ENCODE results near the gene MSANTD3.
"Not testable (repeated sequence)": the region's sequence is repeated elsewhere in the genome, so short reads cannot be mapped to it uniquely, and the experiment has no call there.

Gene MSANTD3

GRCh38 chr9:100411472-100412283 is 15.3 kb upstream of the MSANTD3 start:
- no peak overlapping the region for H3K9ac ChIP-seq (ENCODE audit: low read length)
- no peak overlapping the region for H3K27ac ChIP-seq (ENCODE audit: low read depth, low read length)
- H3K36me3 ChIP-seq (ENCODE audit: control insufficient read depth, insufficient read depth, low read length), result no peaks in the 10 kb centered on the region
- peaks cover 3% of the 10 kb centered on the region for H3K4me1 ChIP-seq (ENCODE audit: control insufficient read depth, insufficient read depth, low read length)
- H3K27me3 ChIP-seq (ENCODE audit: control insufficient read depth, insufficient read depth, low read length), result no peaks in the 10 kb centered on the region
- H3K4me3 ChIP-seq (ENCODE audit: low read length), result peak overlapping the region; percentile 66

- Histone ChIP-seq H3K4me3 (ENCODE audit: low read length) (no peak overlapping the region), H3K4me1 (ENCODE audit: control insufficient read depth, insufficient read depth, low read length) (peaks cover 3% of the 10 kb centered on the region), H3K36me3 (ENCODE audit: control insufficient read depth, insufficient read depth, low read length) (no peaks in the 10 kb centered on the region), H3K27ac (ENCODE audit: low read depth, low read length) (no peak overlapping the region), H3K9ac (ENCODE audit: low read length) (no peak overlapping the region), H3K27me3 (ENCODE audit: control insufficient read depth, insufficient read depth, low read length) (no peaks in the 10 kb centered on the region)
Observed at GRCh38 chr9:100413839-100414420, 13.0 kb upstream of the MSANTD3 start.

GRCh38 chr9:100417815-100418214 is 9.1 kb upstream of the MSANTD3 start:
- no peak overlapping the region for H3K27ac ChIP-seq (ENCODE audit: low read depth, low read length)
- no peaks in the 10 kb centered on the region for H3K27me3 ChIP-seq (ENCODE audit: control insufficient read depth, insufficient read depth, low read length)
- no peak overlapping the region for H3K4me3 ChIP-seq (ENCODE audit: low read length)
- H3K9ac ChIP-seq (ENCODE audit: low read length), result no peak overlapping the region
- H3K4me1 ChIP-seq (ENCODE audit: control insufficient read depth, insufficient read depth, low read length), result no peaks in the 10 kb centered on the region
- no peaks in the 10 kb centered on the region for H3K36me3 ChIP-seq (ENCODE audit: control insufficient read depth, insufficient read depth, low read length)

- Histone ChIP-seq H3K27me3 (ENCODE audit: control insufficient read depth, insufficient read depth, low read length) (no peaks in the 10 kb centered on the region), H3K27ac (ENCODE audit: low read depth, low read length) (no peak overlapping the region), H3K4me3 (ENCODE audit: low read length) (no peak overlapping the region), H3K4me1 (ENCODE audit: control insufficient read depth, insufficient read depth, low read length) (no peaks in the 10 kb centered on the region), H3K9ac (ENCODE audit: low read length) (no peak overlapping the region), H3K36me3 (ENCODE audit: control insufficient read depth, insufficient read depth, low read length) (no peaks in the 10 kb centered on the region)
Observed at GRCh38 chr9:100419166-100419565, 7.8 kb upstream of the MSANTD3 start.

- H3K4me1 ChIP-seq (ENCODE audit: control insufficient read depth, insufficient read depth, low read length); H3K9ac ChIP-seq (ENCODE audit: low read length); H3K4me3 ChIP-seq (ENCODE audit: low read length); H3K27me3 ChIP-seq (ENCODE audit: control insufficient read depth, insufficient read depth, low read length); H3K27ac ChIP-seq (ENCODE audit: low read depth, low read length); H3K36me3 ChIP-seq (ENCODE audit: control insufficient read depth, insufficient read depth, low read length): not testable (repeated sequence)
Observed at GRCh38 chr9:100421116-100421515, 5.8 kb upstream of the MSANTD3 start.

- Histone ChIP-seq H3K27ac (ENCODE audit: low read depth, low read length) (no peak overlapping the region), H3K36me3 (ENCODE audit: control insufficient read depth, insufficient read depth, low read length) (no peaks in the 10 kb centered on the region), H3K27me3 (ENCODE audit: control insufficient read depth, insufficient read depth, low read length) (no peaks in the 10 kb centered on the region), H3K4me3 (ENCODE audit: low read length) (no peak overlapping the region), H3K9ac (ENCODE audit: low read length) (no peak overlapping the region), H3K4me1 (ENCODE audit: control insufficient read depth, insufficient read depth, low read length) (peaks cover 12% of the 10 kb centered on the region)
Observed at GRCh38 chr9:100425758-100426157, 1.2 kb upstream of the MSANTD3 start.

GRCh38 chr9:100426189-100426529 is 784 bp upstream of the MSANTD3 start:
- Histone ChIP-seq H3K4me3 (ENCODE audit: low read length) (peak overlapping the region; percentile 71), H3K27ac (ENCODE audit: low read depth, low read length) (peak overlapping the region; percentile 84), H3K4me1 (ENCODE audit: control insufficient read depth, insufficient read depth, low read length) (peaks cover 12% of the 10 kb centered on the region), H3K36me3 (ENCODE audit: control insufficient read depth, insufficient read depth, low read length) (no peaks in the 10 kb centered on the region), H3K9ac (ENCODE audit: low read length) (no peak overlapping the region), H3K27me3 (ENCODE audit: control insufficient read depth, insufficient read depth, low read length) (no peaks in the 10 kb centered on the region)

GRCh38 chr9:100427366-100428263 is 672 bp downstream of the MSANTD3 start:
- peak overlapping the region; percentile 81 for H3K4me3 ChIP-seq (ENCODE audit: low read length)
- peak overlapping the region; percentile 30 for H3K9ac ChIP-seq (ENCODE audit: low read length)
- peaks cover 12% of the 10 kb centered on the region for H3K4me1 ChIP-seq (ENCODE audit: control insufficient read depth, insufficient read depth, low read length)
- H3K36me3 ChIP-seq (ENCODE audit: control insufficient read depth, insufficient read depth, low read length), result no peaks in the 10 kb centered on the region
- no peaks in the 10 kb centered on the region for H3K27me3 ChIP-seq (ENCODE audit: control insufficient read depth, insufficient read depth, low read length)
- peak overlapping the region; percentile 86 for H3K27ac ChIP-seq (ENCODE audit: low read depth, low read length)

- no peak overlapping the region for H3K9ac ChIP-seq (ENCODE audit: low read length)
Observed at GRCh38 chr9:100428871-100429654, 2.1 kb downstream of the MSANTD3 start.

GRCh38 chr9:100430286-100430940 is 3.5 kb downstream of the MSANTD3 start:
- no peak overlapping the region for H3K9ac ChIP-seq (ENCODE audit: low read length)
- no peak overlapping the region for H3K27ac ChIP-seq (ENCODE audit: low read depth, low read length)

More at GRCh38 chr9:100428871-100429654, 2.1 kb downstream of the MSANTD3 start:
- Histone ChIP-seq H3K4me3 (ENCODE audit: low read length) (peak overlapping the region; percentile 33), H3K27me3 (ENCODE audit: control insufficient read depth, insufficient read depth, low read length) (no peaks in the 10 kb centered on the region), H3K4me1 (ENCODE audit: control insufficient read depth, insufficient read depth, low read length) (peaks cover 12% of the 10 kb centered on the region), H3K27ac (ENCODE audit: low read depth, low read length) (peak overlapping the region; percentile 86), H3K36me3 (ENCODE audit: control insufficient read depth, insufficient read depth, low read length) (no peaks in the 10 kb centered on the region)

GRCh38 chr9:100431886-100432285 is 4.9 kb downstream of the MSANTD3 start:
- Histone ChIP-seq H3K9ac (ENCODE audit: low read length) (no peak overlapping the region), H3K4me1 (ENCODE audit: control insufficient read depth, insufficient read depth, low read length) (peaks cover 12% of the 10 kb centered on the region), H3K27me3 (ENCODE audit: control insufficient read depth, insufficient read depth, low read length) (no peaks in the 10 kb centered on the region), H3K4me3 (ENCODE audit: low read length) (no peak overlapping the region), H3K36me3 (ENCODE audit: control insufficient read depth, insufficient read depth, low read length) (no peaks in the 10 kb centered on the region), H3K27ac (ENCODE audit: low read depth, low read length) (no peak overlapping the region)

More at GRCh38 chr9:100430286-100430940, 3.5 kb downstream of the MSANTD3 start:
- Histone ChIP-seq H3K27me3 (ENCODE audit: control insufficient read depth, insufficient read depth, low read length) (no peaks in the 10 kb centered on the region), H3K4me3 (ENCODE audit: low read length) (no peak overlapping the region), H3K4me1 (ENCODE audit: control insufficient read depth, insufficient read depth, low read length) (peaks cover 12% of the 10 kb centered on the region), H3K36me3 (ENCODE audit: control insufficient read depth, insufficient read depth, low read length) (no peaks in the 10 kb centered on the region)

Measured in rectal smooth muscle tissue (tissue), 1 donor.